ENCODE data around the gene SMPD3. TPM values are rescaled to one million over a fixed set of nuclear protein-coding genes. Genes with fewer than 3 reads are reported as not detected.

Gene SMPD3
- total RNA-seq, 4 donors from 2014 or later = 0.33 to 2.4 (median 1.3) TPM

DNA sequence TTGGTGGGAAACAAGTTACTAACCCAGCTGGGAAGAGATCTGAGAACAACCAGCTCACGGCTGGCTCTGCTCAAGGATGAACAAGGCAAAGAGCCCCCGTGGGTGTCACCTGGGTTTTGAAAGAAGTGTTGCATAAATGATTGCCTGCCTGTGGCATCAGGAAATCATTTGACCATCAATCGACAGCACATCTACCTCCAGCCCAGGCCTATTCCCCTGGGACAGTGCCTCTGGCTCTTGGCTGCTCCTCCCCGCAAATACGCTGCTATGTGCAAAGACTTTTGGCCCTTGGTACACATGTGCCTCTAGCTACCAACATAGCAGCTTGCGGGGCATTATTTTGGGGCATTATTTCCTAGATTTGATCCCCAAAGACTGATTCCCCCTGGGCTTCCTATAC is 39.4 kb upstream of the SMPD3 start:
- 88 to 91% methylated on average over 6 of the region's 6 CpGs for WGBS, 2 donors
- TF ChIP-seq, protein P1, sequence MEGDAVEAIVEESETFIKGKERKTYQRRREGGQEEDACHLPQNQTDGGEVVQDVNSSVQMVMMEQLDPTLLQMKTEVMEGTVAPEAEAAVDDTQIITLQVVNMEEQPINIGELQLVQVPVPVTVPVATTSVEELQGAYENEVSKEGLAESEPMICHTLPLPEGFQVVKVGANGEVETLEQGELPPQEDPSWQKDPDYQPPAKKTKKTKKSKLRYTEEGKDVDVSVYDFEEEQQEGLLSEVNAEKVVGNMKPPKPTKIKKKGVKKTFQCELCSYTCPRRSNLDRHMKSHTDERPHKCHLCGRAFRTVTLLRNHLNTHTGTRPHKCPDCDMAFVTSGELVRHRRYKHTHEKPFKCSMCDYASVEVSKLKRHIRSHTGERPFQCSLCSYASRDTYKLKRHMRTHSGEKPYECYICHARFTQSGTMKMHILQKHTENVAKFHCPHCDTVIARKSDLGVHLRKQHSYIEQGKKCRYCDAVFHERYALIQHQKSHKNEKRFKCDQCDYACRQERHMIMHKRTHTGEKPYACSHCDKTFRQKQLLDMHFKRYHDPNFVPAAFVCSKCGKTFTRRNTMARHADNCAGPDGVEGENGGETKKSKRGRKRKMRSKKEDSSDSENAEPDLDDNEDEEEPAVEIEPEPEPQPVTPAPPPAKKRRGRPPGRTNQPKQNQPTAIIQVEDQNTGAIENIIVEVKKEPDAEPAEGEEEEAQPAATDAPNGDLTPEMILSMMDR (IDR thresholded peaks at IDR 0.05) = no peak
- TF ChIP-seq POLR2A (IDR thresholded peaks at IDR 0.05) = no peak
- Histone ChIP-seq H3K27me3 (no peaks in the 10 kb centered on the region), H3K36me3 (no peaks in the 10 kb centered on the region), H3K4me1 (peaks cover 21 to 43% of the 10 kb centered on the region in 2 donors), H3K4me3 (replicated peaks in 1 of 3) (no peak overlapping the region), H3K27ac (no peak overlapping the region), H3K9me3 (no peaks in the 10 kb centered on the region)
- intact Hi-C loops (cut with DNase I) = no loop called here
- DNase-seq = no peak

GRCh38 chr16:68487203-68487514 is 38.9 kb upstream of the SMPD3 start:
- DNase-seq = no peak
- Histone ChIP-seq H3K4me1 (peaks cover 16 to 38% of the 10 kb centered on the region in 2 donors), H3K36me3 (no peaks in the 10 kb centered on the region), H3K27me3 (no peaks in the 10 kb centered on the region), H3K27ac (peak overlapping the region in 2 of 3 donors; percentile 44 to 58), H3K4me3 (replicated peaks in 1 of 3) (no peak overlapping the region), H3K9me3 (no peaks in the 10 kb centered on the region)
- WGBS, 2 donors = 38 to 47% methylated on average over 4 of the region's 4 CpGs
- TF ChIP-seq POLR2A (IDR thresholded peaks at IDR 0.05) = no peak
- TF ChIP-seq, protein P1 (IDR thresholded peaks at IDR 0.05) = no peak
- intact Hi-C loops (cut with DNase I) = no loop called here

DNA sequence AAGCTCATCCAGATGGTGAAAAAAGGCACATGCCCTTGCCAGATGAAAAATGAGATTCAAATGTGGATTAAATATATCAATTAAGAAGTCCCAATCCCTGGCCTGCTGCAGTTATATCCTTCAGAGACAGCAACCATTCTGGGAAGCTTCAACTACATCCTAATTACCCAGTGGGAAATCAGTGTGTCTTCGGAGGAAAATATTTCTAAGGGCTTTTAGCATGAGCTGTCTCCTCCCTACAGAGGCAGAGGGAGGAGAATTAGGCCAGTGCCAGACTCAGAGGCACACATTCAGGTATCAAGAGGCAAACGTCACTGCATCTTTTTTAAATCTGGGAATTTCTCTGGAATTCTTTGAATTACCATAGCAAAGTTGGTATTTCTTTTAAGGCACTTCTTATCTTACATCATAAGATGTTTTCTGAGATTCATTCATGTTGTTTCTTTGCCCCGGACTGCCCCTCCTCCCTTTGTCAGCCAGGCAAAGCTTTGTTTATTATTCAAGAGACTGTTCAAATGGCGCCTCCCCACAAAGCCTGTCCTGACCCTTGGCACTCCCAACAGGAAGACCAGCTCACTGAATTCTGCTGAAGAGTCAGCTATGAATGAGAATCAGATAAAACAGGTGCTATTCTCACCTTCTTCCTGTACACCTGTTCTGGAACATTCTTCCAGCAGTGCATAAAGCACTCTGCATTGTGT is 38.3 kb upstream of the SMPD3 start:
- Histone ChIP-seq H3K27ac (peak overlapping the region; percentile 44 to 58 (median 53)), H3K4me3 (replicated peaks in 1 of 3) (no peak overlapping the region), H3K36me3 (no peaks in the 10 kb centered on the region), H3K27me3 (no peaks in the 10 kb centered on the region), H3K4me1 (peaks cover 12 to 33% of the 10 kb centered on the region in 2 donors), H3K9me3 (no peaks in the 10 kb centered on the region)
- TF ChIP-seq, protein P1 (IDR thresholded peaks at IDR 0.05) = no peak
- TF ChIP-seq POLR2A (IDR thresholded peaks at IDR 0.05) = no peak
- peak; percentile 63 to 68 for DNase-seq
- 6 to 19% methylated on average over 4 of the region's 4 CpGs for WGBS, 2 donors
- intact Hi-C loops (cut with DNase I) = no loop called here

DNA sequence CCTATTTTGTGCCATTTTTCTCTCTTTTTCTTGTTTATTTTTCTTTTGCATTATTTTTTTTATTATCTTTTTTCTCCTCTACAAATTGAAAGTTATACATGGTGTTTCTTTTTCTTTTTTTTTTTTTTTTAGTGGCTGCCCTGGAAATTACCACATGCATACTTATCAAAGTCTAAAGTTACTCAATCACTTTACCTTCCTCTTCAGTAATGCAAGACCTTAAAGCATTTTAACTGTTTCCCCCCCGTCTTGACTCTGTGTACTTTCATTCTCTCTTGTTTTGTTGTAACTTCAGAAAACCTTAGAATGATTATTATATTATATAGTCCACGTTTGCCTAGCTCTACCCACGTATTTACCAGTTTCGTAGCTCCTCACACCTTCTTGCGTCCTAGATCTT is 33.3 kb upstream of the SMPD3 start:
- no peaks in the 10 kb centered on the region for H3K36me3 ChIP-seq
- no peaks in the 10 kb centered on the region for H3K27me3 ChIP-seq
- 87 to 88% methylated on average over 5 of the region's 5 CpGs for WGBS, 2 donors
- intact Hi-C loops (cut with DNase I) = no loop called here
- H3K4me3 ChIP-seq (replicated peaks in 1 of 3) = no peak overlapping the region
- no peak for DNase-seq
- TF ChIP-seq POLR2A (IDR thresholded peaks at IDR 0.05) = no peak
- TF ChIP-seq, protein P1 (IDR thresholded peaks at IDR 0.05) = no peak
- no peak overlapping the region for H3K27ac ChIP-seq
- no peaks in the 10 kb centered on the region for H3K9me3 ChIP-seq
- H3K4me1 ChIP-seq = peaks cover 0 to 13% of the 10 kb centered on the region in 2 donors

DNA sequence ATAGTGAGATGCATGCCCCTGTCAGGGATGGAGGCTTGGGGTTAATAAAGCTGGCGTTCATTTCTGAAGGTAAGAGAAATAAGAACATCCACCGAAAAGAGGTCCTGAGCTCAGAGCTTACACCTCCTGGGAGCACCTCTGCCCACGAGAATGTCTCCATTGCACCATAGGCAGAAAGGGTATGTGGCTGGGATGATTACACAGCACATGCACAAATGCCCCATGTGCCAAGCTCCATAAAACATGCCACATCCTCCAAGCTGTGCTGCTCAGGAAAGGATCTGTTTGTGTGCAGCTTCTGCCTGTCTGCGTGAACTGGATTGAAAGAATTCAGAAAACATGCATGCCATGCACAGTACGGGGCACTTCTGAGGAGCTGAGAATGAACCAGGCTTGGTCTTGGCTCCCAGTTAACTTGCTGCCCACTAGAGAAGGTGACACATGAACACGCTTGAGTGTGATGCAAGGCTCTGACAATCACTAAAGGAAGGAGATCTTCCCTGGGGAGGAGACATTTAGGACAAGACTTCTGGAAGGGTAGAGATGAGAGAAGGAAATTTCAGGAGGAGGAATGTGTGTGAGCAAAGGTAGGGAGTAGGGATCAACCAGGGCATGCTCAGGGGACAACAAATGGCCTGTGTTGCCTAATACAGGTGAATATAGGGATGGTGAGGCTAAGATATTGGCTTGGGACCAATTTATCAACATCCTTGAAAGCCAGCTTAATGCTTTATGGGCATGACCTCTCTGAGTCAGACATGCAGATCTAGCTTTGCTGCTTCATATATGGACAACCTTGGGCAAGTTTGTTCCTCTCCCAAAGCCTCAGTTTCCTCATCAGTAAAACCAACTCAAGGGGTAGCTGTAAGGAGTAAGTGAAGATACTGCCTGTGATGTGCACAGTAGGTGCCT is 32.0 kb upstream of the SMPD3 start:
- no peaks in the 10 kb centered on the region for H3K9me3 ChIP-seq
- no peak overlapping the region for H3K4me3 ChIP-seq (replicated peaks in 1 of 3)
- no peaks in the 10 kb centered on the region for H3K36me3 ChIP-seq
- no peaks in the 10 kb centered on the region for H3K27me3 ChIP-seq
- no peak overlapping the region for H3K27ac ChIP-seq
- no peak for DNase-seq
- WGBS, 2 donors = 85 to 93% methylated on average over 6 of the region's 6 CpGs
- intact Hi-C loops (cut with DNase I) = no loop called here
- TF ChIP-seq, protein P1 (IDR thresholded peaks at IDR 0.05) = no peak
- TF ChIP-seq POLR2A (IDR thresholded peaks at IDR 0.05) = no peak
- H3K4me1 ChIP-seq = peaks cover 0 to 8% of the 10 kb centered on the region in 2 donors
